ENCODE data around the gene METTL16.

DNA sequence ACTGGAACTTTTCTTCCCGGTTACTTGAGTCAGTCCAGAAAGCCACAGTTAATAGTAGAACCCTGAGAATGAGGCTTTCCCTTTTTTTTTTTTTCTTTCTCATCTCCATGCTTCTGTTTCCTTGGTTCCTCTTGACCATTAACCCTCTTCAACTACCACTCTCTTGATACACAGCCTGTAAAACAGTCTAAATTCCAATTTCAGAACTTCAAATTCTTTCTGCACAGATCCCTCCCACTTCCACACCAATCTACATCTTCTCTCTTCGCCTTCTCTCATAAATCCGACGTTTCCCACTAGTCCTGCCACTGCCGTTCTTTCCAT is 588 bp downstream of the METTL16 start:
- TF ChIP-seq POLR2AphosphoS5 (IDR thresholded peaks at IDR 0.05), result no peak
- TF ChIP-seq, protein P1, sequence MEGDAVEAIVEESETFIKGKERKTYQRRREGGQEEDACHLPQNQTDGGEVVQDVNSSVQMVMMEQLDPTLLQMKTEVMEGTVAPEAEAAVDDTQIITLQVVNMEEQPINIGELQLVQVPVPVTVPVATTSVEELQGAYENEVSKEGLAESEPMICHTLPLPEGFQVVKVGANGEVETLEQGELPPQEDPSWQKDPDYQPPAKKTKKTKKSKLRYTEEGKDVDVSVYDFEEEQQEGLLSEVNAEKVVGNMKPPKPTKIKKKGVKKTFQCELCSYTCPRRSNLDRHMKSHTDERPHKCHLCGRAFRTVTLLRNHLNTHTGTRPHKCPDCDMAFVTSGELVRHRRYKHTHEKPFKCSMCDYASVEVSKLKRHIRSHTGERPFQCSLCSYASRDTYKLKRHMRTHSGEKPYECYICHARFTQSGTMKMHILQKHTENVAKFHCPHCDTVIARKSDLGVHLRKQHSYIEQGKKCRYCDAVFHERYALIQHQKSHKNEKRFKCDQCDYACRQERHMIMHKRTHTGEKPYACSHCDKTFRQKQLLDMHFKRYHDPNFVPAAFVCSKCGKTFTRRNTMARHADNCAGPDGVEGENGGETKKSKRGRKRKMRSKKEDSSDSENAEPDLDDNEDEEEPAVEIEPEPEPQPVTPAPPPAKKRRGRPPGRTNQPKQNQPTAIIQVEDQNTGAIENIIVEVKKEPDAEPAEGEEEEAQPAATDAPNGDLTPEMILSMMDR (IDR thresholded peaks at IDR 0.05), result no peak
- no peak for TF ChIP-seq POLR2A (IDR thresholded peaks at IDR 0.05)

Data from prostate gland (tissue), 2 donors.